ENCODE results near the gene HSFX1. TPM values are rescaled to one million over a fixed set of nuclear protein-coding genes. Genes with fewer than 3 reads are reported as not detected.
"Not testable (repeated sequence)": the region's sequence is repeated elsewhere in the genome, so short reads cannot be mapped to it uniquely, and the experiment has no call there.

HSFX1 gene
- polyA plus RNA-seq (2012; ENCODE audit: low read depth, missing spikeins), result 0.14 TPM

DNA sequence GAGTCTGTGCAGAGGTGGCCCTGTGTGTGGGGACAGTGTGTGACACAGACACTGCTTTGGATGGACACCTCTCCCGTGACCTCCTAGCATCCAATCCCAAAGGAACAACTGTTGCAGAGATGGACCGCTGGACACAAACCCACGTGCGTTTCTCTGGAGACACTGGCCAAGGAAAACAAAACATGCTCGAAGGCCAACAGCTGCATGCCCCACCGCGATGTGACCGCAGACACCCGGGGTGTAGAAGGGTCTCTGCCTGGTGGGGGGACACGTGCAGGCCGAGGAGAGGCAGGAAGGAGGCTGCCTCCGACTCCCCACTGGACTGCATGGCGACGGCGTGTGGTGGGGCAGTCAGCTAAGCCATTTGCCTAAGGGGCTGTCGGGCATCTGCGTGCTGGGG is at the start of gene HSFX1:
TSS of gene HSFX1 (plus strand) at position 301 of the 400 bp plus-strand sequence. CDS start 614 bp downstream, outside the sequence.
- FAIRE-seq, result peak; percentile 91
- not testable (repeated sequence) for DNase-seq (ENCODE audit: insufficient read length, low spot score)

DNA sequence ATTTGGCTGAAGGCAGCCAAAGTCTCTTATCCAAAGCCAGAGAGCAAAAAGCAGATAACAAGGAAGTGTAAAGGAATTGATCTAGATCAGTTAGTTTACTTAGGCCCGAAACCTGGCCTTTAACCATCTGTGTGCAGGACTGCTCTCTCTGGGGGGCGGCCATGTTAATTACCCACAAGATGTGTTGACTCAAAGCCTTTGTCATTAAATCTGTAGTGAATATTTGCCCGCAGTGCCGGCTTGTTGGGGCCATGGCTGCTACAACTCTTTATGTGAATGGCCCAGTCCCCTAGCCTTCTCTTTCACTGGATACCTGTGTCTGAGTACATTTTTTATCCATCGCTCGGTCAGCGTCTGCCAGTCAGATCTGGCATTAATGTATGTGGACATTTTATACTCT is 46.6 kb upstream of the HSFX1 start:
- DNase-seq (ENCODE audit: insufficient read length, low spot score); FAIRE-seq: not testable (repeated sequence)

DNA sequence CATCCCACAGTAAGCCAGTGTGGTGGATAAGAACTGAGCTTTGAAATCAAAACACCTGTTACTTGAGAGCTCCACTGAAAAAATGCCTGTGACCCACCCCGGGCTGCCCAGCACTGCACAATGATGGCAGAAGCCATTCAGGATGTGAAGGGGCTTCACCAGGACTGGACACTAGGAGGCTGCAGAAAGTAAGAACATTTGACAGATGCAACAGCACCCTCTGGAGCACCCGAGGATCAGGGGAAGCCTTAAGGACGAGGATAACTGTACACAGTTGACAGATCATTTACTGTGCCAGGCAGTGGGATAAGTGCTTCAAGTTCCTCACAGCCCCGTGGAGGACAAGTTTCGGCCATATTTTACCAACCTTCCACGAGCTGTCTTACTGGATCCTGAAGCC is 31.6 kb upstream of the HSFX1 start:
- FAIRE-seq, result not testable (repeated sequence)

GRCh38 chrX:149746390-149747007 is 27.4 kb upstream of the HSFX1 start:
- FAIRE-seq, result peak; percentile 89

More for the DNA sequence above, 31.6 kb upstream of the HSFX1 start:
- not testable (repeated sequence) for DNase-seq (ENCODE audit: insufficient read length, low spot score)

DNA sequence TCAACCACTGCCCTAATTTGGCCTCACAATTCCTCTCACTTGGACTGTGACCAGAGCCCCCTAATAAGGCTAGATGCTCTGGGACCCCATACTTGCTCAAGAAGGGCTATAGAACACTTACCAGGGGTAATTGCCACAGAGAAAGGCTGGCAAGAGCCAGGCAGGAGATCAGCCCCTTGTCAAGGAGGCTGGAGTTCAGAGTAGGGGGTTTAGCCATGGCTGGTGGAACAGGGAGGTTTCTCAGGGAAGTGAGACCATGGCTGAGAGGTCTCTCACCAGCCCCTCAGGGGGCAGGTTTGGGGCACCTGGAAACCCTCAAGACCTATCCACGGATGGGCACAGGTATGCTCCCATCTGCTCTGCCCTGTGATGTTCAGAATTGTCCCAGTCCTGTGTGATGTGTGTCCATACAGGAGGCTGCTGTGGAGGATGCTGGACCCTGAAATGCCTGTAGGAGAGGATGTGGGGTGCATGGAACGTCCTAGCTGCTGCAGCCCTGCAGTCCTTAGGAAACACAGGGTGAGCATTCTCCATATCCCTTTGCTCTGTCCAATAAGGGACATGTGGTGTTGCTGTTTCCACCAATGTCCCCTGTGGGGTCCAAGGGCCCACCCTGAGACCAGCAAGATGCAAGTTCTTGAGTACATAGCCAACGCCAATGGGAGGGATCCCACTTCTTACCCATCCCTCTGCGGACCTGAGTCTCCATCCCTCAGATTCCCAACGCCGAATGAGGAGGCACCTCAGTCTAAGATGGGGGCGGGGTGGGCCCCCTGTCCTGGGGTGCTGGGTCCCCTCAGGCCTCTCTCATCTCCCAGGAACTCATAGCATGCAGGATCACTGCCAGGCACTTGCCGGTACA is 16.4 kb upstream of the HSFX1 start:
- no peak for FAIRE-seq
- no peak for TF ChIP-seq SPI1 (IDR thresholded peaks at IDR 0.05; ENCODE audit: low read depth, low read length)
- TF ChIP-seq POU2F2 (IDR thresholded peaks at IDR 0.05; ENCODE audit: low read depth, low read length), result no peak
- TF ChIP-seq TAF1 (IDR thresholded peaks at IDR 0.05; ENCODE audit: low read depth, low read length), result no peak
- TF ChIP-seq PAX5 (IDR thresholded peaks at IDR 0.05; ENCODE audit: insufficient read depth, low read length, severe bottlenecking), result no peak
- no peak for TF ChIP-seq POLR2AphosphoS5 (IDR thresholded peaks at IDR 0.05; ENCODE audit: low read depth, low read length)
- no peak for TF ChIP-seq POLR2A (IDR thresholded peaks at IDR 0.05; ENCODE audit: low read depth, low read length)
- DNase-seq (ENCODE audit: insufficient read length, low spot score), result no peak

More at GRCh38 chrX:149746390-149747007, 27.4 kb upstream of the HSFX1 start:
- DNase-seq (ENCODE audit: insufficient read length, low spot score), result not testable (repeated sequence)

DNA sequence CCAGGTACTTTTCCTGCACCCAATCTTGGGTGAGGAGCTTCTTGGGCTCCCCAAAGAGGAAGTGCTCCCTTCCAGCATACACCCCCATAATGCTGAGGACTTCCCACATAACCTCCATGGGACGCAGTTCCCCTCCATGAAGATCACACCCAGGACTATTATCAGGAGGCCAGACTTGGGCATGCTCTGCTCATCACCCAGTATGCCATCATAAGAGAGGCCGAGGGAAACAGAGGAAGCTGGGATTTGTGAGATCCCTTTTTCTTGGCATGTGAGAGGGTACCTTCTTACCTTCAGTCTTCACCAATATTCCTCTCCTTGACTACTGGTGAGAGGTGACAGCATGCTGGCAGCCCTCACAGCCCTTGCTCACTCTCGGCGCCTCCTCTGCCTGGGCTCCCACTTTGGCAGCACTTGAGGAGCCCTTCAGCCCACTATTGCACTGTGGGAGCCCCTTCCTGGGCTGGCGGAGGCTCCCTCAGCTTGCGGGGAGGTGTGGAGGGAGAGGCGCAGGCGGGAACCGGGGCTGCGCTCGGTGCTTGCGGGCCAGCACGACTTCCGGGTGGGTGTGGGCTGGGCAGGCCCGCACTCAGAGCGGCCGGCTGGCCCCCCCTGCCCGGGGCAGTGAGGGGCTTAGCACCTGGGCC is 15.7 kb upstream of the HSFX1 start:
- no peak for DNase-seq (ENCODE audit: insufficient read length, low spot score)
- TF ChIP-seq SPI1 (IDR thresholded peaks at IDR 0.05; ENCODE audit: low read depth, low read length), result peak; percentile 52; the same call in 1 of the 2 replicates
- no peak for TF ChIP-seq POLR2A (IDR thresholded peaks at IDR 0.05; ENCODE audit: low read depth, low read length)
- no peak for FAIRE-seq

DNA sequence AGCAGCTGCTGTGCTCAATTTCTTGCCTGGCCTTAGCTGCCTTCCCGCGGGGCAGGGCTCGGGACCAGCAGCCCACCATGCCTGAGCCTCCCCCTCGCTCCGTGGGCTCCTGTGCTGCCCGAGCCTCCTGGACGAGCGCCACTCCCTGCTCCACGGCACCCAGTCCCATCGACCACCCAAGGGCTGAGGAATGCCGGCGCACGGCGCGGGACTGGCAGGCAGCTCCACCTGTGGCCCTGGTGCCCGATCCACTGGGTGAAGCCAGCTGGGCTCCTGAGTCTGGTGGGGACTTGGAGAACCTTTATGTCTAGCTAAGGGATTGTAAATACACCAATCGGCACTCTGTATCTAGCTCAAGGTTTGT is 15.2 kb upstream of the HSFX1 start:
- FAIRE-seq, result not testable (repeated sequence)

GRCh38 chrX:149759824-149760223 is 14.0 kb upstream of the HSFX1 start:
- DNase-seq (ENCODE audit: insufficient read length, low spot score) (no peak), FAIRE-seq (no peak)
- TF ChIP-seq POLR2A (IDR thresholded peaks at IDR 0.05; ENCODE audit: low read depth, low read length) (no peak), POU2F2 (IDR thresholded peaks at IDR 0.05; ENCODE audit: low read depth, low read length) (no peak), SPI1 (IDR thresholded peaks at IDR 0.05; ENCODE audit: low read depth, low read length) (no peak), POLR2AphosphoS5 (IDR thresholded peaks at IDR 0.05; ENCODE audit: low read depth, low read length) (no peak), TAF1 (IDR thresholded peaks at IDR 0.05; ENCODE audit: low read depth, low read length) (no peak), PAX5 (IDR thresholded peaks at IDR 0.05; ENCODE audit: insufficient read depth, low read length, severe bottlenecking) (no peak)

More for the DNA sequence above, 15.2 kb upstream of the HSFX1 start:
- DNase-seq (ENCODE audit: insufficient read length, low spot score), result not testable (repeated sequence)

DNA sequence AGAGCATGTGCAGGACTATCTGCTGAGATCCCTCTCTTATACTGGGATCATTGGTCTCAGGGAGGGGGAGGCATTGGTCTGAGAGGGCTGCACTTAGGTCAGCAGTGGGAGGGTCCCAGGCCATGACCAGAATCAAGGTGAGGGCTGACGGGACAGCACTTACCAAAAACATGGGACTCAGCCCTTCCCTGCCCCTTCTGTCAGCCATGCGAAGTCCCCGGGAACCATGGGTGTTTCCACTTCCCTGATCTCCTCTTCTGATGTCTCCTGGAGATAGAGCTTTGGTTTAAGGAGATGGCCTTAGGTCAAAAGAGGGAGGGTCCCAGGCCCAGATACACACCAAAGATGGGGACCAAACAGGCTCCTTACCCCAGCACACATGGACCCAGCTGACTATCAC is 12.9 kb upstream of the HSFX1 start:
- TF ChIP-seq PAX5 (IDR thresholded peaks at IDR 0.05; ENCODE audit: insufficient read depth, low read length, severe bottlenecking) (no peak), SPI1 (IDR thresholded peaks at IDR 0.05; ENCODE audit: low read depth, low read length) (no peak), POLR2A (IDR thresholded peaks at IDR 0.05; ENCODE audit: low read depth, low read length) (no peak), POLR2AphosphoS5 (IDR thresholded peaks at IDR 0.05; ENCODE audit: low read depth, low read length) (no peak), TAF1 (IDR thresholded peaks at IDR 0.05; ENCODE audit: low read depth, low read length) (no peak), POU2F2 (IDR thresholded peaks at IDR 0.05; ENCODE audit: low read depth, low read length) (no peak)
- no peak for DNase-seq (ENCODE audit: insufficient read length, low spot score)
- no peak for FAIRE-seq

- not testable (repeated sequence) for FAIRE-seq
These were observed 11.8 kb upstream of the HSFX1 start for GRCh38 chrX:149761858-149762674.

More at GRCh38 chrX:149761858-149762674, 11.8 kb upstream of the HSFX1 start:
- not testable (repeated sequence) for DNase-seq (ENCODE audit: insufficient read length, low spot score)

Data from GM12891 (cell line).